Stimulated activated CD4-positive, alpha-beta T cell treated with anti-CD3 and anti-CD28 coated beads, Interleukin-1b, Interleukin-23, amount 100 ng/mL, for 24 hours (primary cell): ENCODE results near the gene GALR3.

Source experiments
- DNase-seq, 4 experiments: peaks; one replicate each; pipeline ENCODE4 v3.0.0-alpha.2; 2020; ENCODE audit warnings: low read depth in 4 of 4, low spot score in 1 of 4

GALR3 gene

GRCh38 chr22:37865510-37865909 is 42.3 kb downstream of the GALR3 start:
- DNase-seq, result no peak

GRCh38 chr22:37870273-37870672 is 47.1 kb downstream of the GALR3 start:
- no peak for DNase-seq
